Keratinocyte (primary cell): ENCODE measurements around the gene KIF26A. TPM values are rescaled to one million over a fixed set of nuclear protein-coding genes. Genes with fewer than 3 reads are reported as not detected.

Experiments
- DNase-seq: peaks from one replicate; pipeline ENCODE4 v3.0.0-alpha.2; 2011; ENCODE audit warnings: low read depth, missing footprints, low spot score
- FAIRE-seq: peaks from 2 replicates; lab custom pipeline; 2011; peaks lifted over from hg19 to GRCh38; lab: Jason Lieb, UNC
- H2AFZ ChIP-seq: 2 replicates; pipeline ENCODE4 v1.6.0; 2012; ENCODE audit warnings: low read length, control low read depth, inconsistent platforms; ENCODE audit not compliant: control insufficient read depth
- H3K27ac ChIP-seq: 2 replicates; pipeline ENCODE4 v1.5.1; 2011; ENCODE audit warnings: low read length; ENCODE audit not compliant: control insufficient read depth, insufficient read depth
- H3K27me3 ChIP-seq: 3 replicates; pipeline ENCODE4 v1.6.0; 2011; ENCODE audit warnings: low read length; ENCODE audit not compliant: control insufficient read depth, insufficient read depth; ENCODE audit errors: extremely low read depth
- H3K36me3 ChIP-seq, 2 experiments: 2 replicates in 1 of 2; 3 replicates in 1 of 2; pipeline ENCODE4 v1.5.1; 2011; ENCODE audit warnings: low read length in 2 of 2, mild to moderate bottlenecking in 1 of 2; ENCODE audit not compliant: control insufficient read depth in 2 of 2, insufficient read depth in 2 of 2; ENCODE audit errors: extremely low read depth in 1 of 2
- H3K4me1 ChIP-seq: 3 replicates; pipeline ENCODE4 v1.5.1; 2011; ENCODE audit warnings: low read length; ENCODE audit not compliant: control insufficient read depth, insufficient read depth; ENCODE audit errors: extremely low read depth
- H3K4me2 ChIP-seq: 3 replicates; pipeline ENCODE4 v1.6.0; 2011; ENCODE audit warnings: low read depth, low read length; ENCODE audit not compliant: control insufficient read depth, insufficient read depth; ENCODE audit errors: extremely low read depth
- H3K4me3 ChIP-seq, 3 experiments: fragments of 200-600 bp in 1 of 3; sonication (generic) in 1 of 3; 2 replicates in 2 of 3; 3 replicates in 1 of 3; pipeline ENCODE4 v1.5.1; 2011 to 2016; ENCODE audit warnings: low read length in 3 of 3, mild to moderate bottlenecking in 3 of 3, control low read depth in 2 of 3, inconsistent platforms in 1 of 3, low read depth in 1 of 3, mixed read lengths in 1 of 3, mixed run types in 1 of 3, moderate library complexity in 1 of 3; ENCODE audit not compliant: control insufficient read depth in 2 of 3, insufficient read depth in 2 of 3; ENCODE audit errors: extremely low read depth in 1 of 3
- H3K79me2 ChIP-seq: 2 replicates; pipeline ENCODE4 v1.6.0; 2012; ENCODE audit warnings: low read length; ENCODE audit not compliant: control insufficient read depth, insufficient read depth
- H3K9ac ChIP-seq: 3 replicates; pipeline ENCODE4 v1.6.0; 2011; ENCODE audit warnings: low read length; ENCODE audit not compliant: control insufficient read depth, insufficient read depth; ENCODE audit errors: extremely low read depth
- H3K9me1 ChIP-seq: 3 replicates; pipeline ENCODE4 v1.6.0; 2011; ENCODE audit warnings: low read length; ENCODE audit not compliant: control insufficient read depth, insufficient read depth; ENCODE audit errors: extremely low read depth
- H3K9me3 ChIP-seq: 2 replicates; pipeline ENCODE4 v1.5.1; 2012; ENCODE audit warnings: low read depth, low read length; ENCODE audit not compliant: control insufficient read depth
- H4K20me1 ChIP-seq: 3 replicates; pipeline ENCODE4 v1.6.0; 2011; ENCODE audit warnings: low read length; ENCODE audit not compliant: control insufficient read depth, insufficient read depth; ENCODE audit errors: extremely low read depth
- CTCF ChIP-seq, 3 experiments: IDR thresholded peaks in 1 of 3; conservative IDR thresholded peaks in 1 of 3; optimal IDR thresholded peaks in 1 of 3; 2 replicates in 2 of 3; 3 replicates in 1 of 3; pipeline versions ENCODE3 to v1.5.1; 2011; ENCODE audit warnings: low read length in 3 of 3, mild to moderate bottlenecking in 3 of 3, moderate library complexity in 2 of 3, control low read depth in 1 of 3, inconsistent platforms in 1 of 3; ENCODE audit not compliant: insufficient read depth in 2 of 3; ENCODE audit errors: extremely low read depth in 1 of 3
- EZH2 ChIP-seq: IDR thresholded peaks from one replicate; pipeline ENCODE4 v1.6.1; 2012; ENCODE audit warnings: inconsistent platforms, mild to moderate bottlenecking, low read length, moderate library complexity
- dilution Hi-C: fragments of 300-500 bp; cut with MboI; formaldehyde crosslinking; loops from one replicate; pipeline ENCODE4 v1.7.0; 2020; ENCODE audit warnings: low sequenced_read_pairs; ENCODE audit not compliant: extremely low pct_ligation_motif_present
- polyA plus RNA-seq, 5 experiments: library from polyadenylated mRNA; depleted of rRNA in 3 of 5; stranded (reverse) in 3 of 5; stranded (forward) in 1 of 5; unstranded in 1 of 5; fragments of >200 nt; gene quantifications; 1 replicate in 1 of 5; 2 replicates in 3 of 5; 3 replicates in 1 of 5; pipeline versions ENCODE4 v1.2.1 to v1.2.3, GENCODE V29; 2011 to 2012; ENCODE audit warnings: missing spikeins in 2 of 5, low read depth in 1 of 5, low replicate concordance in 1 of 5

KIF26A gene
- polyA plus RNA-seq, 1 donor (not counting 4 experiments of a cell fraction or from before 2014, with no cell fraction given): 0.07 TPM

DNA sequence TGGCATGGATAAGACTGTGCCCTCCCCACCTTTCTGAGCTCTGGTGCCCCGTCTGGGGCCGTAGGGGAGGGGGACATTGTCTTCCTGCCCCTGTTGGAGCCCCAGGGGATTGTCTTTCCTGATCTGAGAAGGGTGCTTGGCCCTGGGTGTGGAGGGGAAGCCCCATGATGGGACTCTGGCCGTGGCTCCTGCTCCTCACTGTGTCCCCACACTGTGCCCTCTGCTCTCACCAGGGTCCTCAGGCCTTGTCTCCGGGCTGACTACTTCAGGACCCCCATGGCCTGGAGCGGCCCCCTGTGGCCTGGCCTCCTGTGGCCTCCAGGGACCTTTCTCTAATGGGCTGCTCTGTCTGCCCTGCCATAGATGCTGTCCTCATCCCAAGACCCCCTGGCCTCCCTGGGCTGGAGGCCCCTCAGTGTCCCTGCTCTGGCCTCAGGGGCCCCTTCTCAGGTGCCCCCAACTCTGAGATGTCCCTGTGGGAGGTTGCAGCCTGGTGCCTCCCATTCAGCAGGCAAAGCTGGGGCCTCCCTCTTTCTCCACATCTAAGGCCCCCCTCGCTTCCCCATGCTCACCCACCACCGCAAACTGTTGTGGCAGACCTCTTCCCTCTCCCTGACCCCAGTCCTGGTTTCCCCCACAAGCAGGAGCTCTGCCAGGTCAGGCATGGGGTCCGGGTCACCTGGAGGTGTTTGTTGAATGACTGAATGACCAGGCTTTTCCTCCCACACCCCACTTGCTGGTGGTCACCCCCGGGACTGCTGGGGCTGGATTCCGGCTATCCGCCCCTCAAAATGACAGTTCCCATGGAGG, 4.0 kb downstream of the KIF26A start:
- no peaks in the 10 kb centered on the region for H3K79me2 ChIP-seq

GRCh38 chr14:104142946-104143470, 4.6 kb downstream of the KIF26A start:
- H3K4me1 ChIP-seq: peaks cover under 1% of the 10 kb centered on the region
- no peaks in the 10 kb centered on the region for H3K9me1 ChIP-seq
- H3K9ac ChIP-seq: no peak overlapping the region
- no peak overlapping the region for H3K4me2 ChIP-seq
- H3K36me3 ChIP-seq: no peaks in the 10 kb centered on the region
- H4K20me1 ChIP-seq: no peaks in the 10 kb centered on the region
- H3K4me3 ChIP-seq: no peak overlapping the region
- FAIRE-seq (no peak), DNase-seq (no peak)
- no peaks in the 10 kb centered on the region for H3K79me2 ChIP-seq
- no peak overlapping the region for H3K27ac ChIP-seq
- H3K27me3 ChIP-seq: peaks cover 22% of the 10 kb centered on the region
- dilution Hi-C loops: loop anchor here (25.0 kb wide), 1 partner anchor 106 kb away; no protein-coding TSS in a partner anchor
- TF ChIP-seq EZH2 (no peak), CTCF (optimal IDR thresholded peaks at IDR 0.05 in 1 of 3, IDR thresholded peaks at IDR 0.05 in 1 of 3, conservative IDR thresholded peaks at IDR 0.05 in 1 of 3; ENCODE audit: extremely low read depth in 1 of 3, insufficient read depth in 2 of 3, low read length in 3 of 3) (no peak)
- no peak overlapping the region for H2AFZ ChIP-seq
- H3K9me3 ChIP-seq: no peaks in the 10 kb centered on the region

More for the DNA sequence above, 4.0 kb downstream of the KIF26A start:
- Histone ChIP-seq H3K4me1 (peaks cover 4% of the 10 kb centered on the region), H3K9ac (no peak overlapping the region), H3K27ac (no peak overlapping the region), H4K20me1 (no peaks in the 10 kb centered on the region), H3K4me2 (no peak overlapping the region), H3K36me3 (no peaks in the 10 kb centered on the region), H3K9me3 (no peaks in the 10 kb centered on the region), H2AFZ (no peak overlapping the region), H3K9me1 (no peaks in the 10 kb centered on the region), H3K27me3 (peaks cover 26% of the 10 kb centered on the region), H3K4me3 (no peak overlapping the region)
- dilution Hi-C loops: loop anchor here (25.0 kb wide), 1 partner anchor 105 kb away; no protein-coding TSS in a partner anchor
- TF ChIP-seq CTCF (optimal IDR thresholded peaks at IDR 0.05 in 1 of 3, IDR thresholded peaks at IDR 0.05 in 1 of 3, conservative IDR thresholded peaks at IDR 0.05 in 1 of 3; ENCODE audit: extremely low read depth in 1 of 3, insufficient read depth in 2 of 3, low read length in 3 of 3): no peak
- no peak for DNase-seq
- no peak for FAIRE-seq
